Psoas muscle (tissue), 8 donors: ENCODE data around the gene SLC15A5. TPM values are rescaled to one million over a fixed set of nuclear protein-coding genes. Genes with fewer than 3 reads are reported as not detected.

Source experiments
- ATAC-seq, 4 donors: fragments of 200-7000 bp; cut with Tn5 transposase; one replicate each; pipeline ENCODE4 v1.9.1; 2020; ENCODE audit warnings: moderate library complexity in 3 of 4, mild to moderate bottlenecking in 2 of 4
- DNase-seq, 2 donors: peaks; one replicate each; pipeline ENCODE4 v3.0.0-alpha.2; 2020
- H3K27ac ChIP-seq: fragments of 200-600 bp; one replicate; pipeline ENCODE4 v1.8.0; 2022
- H3K27me3 ChIP-seq, 3 donors: fragments of 200-600 bp in 1 of 3; one replicate each; pipeline versions ENCODE4 v1.6.1 to v1.8.0; 2013 to 2022; ENCODE audit warnings: low read length in 2 of 3, mild to moderate bottlenecking in 2 of 3, moderate library complexity in 1 of 3; ENCODE audit not compliant: insufficient read depth in 3 of 3
- H3K36me3 ChIP-seq, 2 donors: fragments of 200-600 bp in 1 of 2; one replicate each; pipeline versions ENCODE4 v1.6.1 to v1.8.0; 2013 to 2022; ENCODE audit warnings: low read depth in 1 of 2, mild to moderate bottlenecking in 1 of 2, moderate library complexity in 1 of 2; ENCODE audit not compliant: insufficient read depth in 1 of 2
- H3K4me1 ChIP-seq: fragments of 200-600 bp; one replicate; pipeline ENCODE4 v1.8.0; 2022
- H3K4me3 ChIP-seq: fragments of 200-600 bp; one replicate; pipeline ENCODE4 v1.8.0; 2022; ENCODE audit warnings: mild to moderate bottlenecking
- H3K9me3 ChIP-seq: fragments of 200-600 bp; one replicate; pipeline ENCODE4 v1.8.0; 2022
- CTCF ChIP-seq: fragments of 200-600 bp; IDR thresholded peaks from one replicate; pipeline ENCODE4 v1.8.0; 2022; ENCODE audit warnings: antibody characterized with exemption
- WGBS, 3 donors: extraction: QIAGEN DNeasy Blood & Tissue Kit; methylation state at CpG; one replicate each; pipeline versions ENCODE4 v1.1.6 to v1.1.7; 2013; 5-methylcytosine and 5-hydroxymethylcytosine counted together
- intact Hi-C, 2 donors: fragments of 100-400 bp; cut with DNase I; formaldehyde crosslinking; loops; one replicate each; pipeline versions ENCODE4 v1.11.0 to v1.14.2; 2022
- polyA plus RNA-seq, 3 donors: library from polyadenylated mRNA; stranded (reverse); fragments of 200-250 nt; gene quantifications; one replicate each; pipeline ENCODE4 v1.2.3, GENCODE V29; 2013
- total RNA-seq, 4 donors: library from RNA; stranded (reverse); fragmentation: NEBNext Ultra II Directional in 2 of 4; extraction: Animal tissue kit (Norgen Biotek cat#: 25700) in 2 of 4; gene quantifications; one replicate each; pipeline versions ENCODE4 v1.2.1 to v1.2.4, GENCODE V29; 2021 to 2023
- donor health status: healthy with polysubstance abuse.
- donor health status: DM: no; HTN: no; CAD: no; lungs with moderate emphysema.
- donor health status: Bipolar disorder and iron deficiency.
- donor health status: healthy.
- donor health status: DM: yes; HTN: yes; CAD: no.
- donor health status: DM: no; HTN: no; CAD: no.
- donor health status: DM: no; HTN: no; CAD: no.
- donor health status: DM: yes; HTN: yes; CAD: no.

SLC15A5 gene
- total and polyA plus RNA-seq, 7 donors = not detected

DNA sequence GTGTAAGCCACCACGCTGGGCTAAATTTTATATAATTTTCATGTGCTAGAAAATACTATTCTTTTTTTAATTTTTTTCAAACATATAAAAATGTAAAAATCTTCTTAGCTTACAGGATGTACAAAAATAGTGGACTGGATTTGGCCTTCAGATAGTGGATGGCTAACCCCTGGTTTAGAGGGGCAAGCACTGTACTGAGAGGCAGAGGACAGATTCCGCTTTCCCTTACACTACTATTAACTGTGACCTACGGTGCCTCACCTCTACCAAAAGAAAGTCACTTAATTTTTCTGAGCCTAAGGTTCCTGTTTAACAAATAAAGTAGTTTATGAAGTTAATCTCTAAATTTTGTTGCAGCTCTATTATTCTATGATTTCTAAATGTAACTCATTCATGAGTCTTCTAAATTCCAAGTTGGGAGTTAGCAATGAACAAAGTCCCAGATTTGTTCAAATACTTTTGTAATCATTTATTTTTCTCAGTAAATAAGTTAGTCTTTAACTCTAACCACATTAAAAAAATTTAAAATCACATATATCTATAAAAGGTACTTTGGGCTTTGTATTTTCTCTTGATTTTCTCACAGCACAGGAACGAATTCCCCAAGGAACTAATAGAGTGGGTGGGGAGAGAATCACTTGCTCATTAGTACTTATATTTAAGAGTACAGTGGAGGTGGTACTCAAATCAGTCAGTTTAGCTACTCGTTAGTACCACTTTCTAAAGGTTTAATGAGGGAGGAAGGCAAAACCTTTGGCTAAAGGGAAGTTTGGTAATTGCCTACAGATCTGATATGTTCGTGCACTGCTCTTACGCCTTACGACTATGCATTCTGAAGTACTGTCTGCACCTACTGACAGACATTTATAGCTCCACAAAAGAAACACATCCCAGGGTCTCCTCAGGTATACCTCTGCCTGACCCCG lies 33.7 kb downstream of the SLC15A5 start:
- ATAC-seq = no peak
- intact Hi-C loops = no loop called here
- H3K27me3 ChIP-seq = no peaks in the 10 kb centered on the region

GRCh38 chr12:16241346-16241745 lies 36.1 kb downstream of the SLC15A5 start:
- no peak for TF ChIP-seq CTCF
- DNase-seq = no peak
- no peaks in the 10 kb centered on the region for H3K27me3 ChIP-seq
- no peaks in the 10 kb centered on the region for H3K4me1 ChIP-seq
- no peak for ATAC-seq
- H3K36me3 ChIP-seq = no peaks in the 10 kb centered on the region
- H3K4me3 ChIP-seq = no peak overlapping the region
- no peak overlapping the region for H3K27ac ChIP-seq
- intact Hi-C loops = no loop called here
- 66 to 76% (median 74%) methylated on average over 4 of the region's 4 CpGs for WGBS, 3 donors
- no peaks in the 10 kb centered on the region for H3K9me3 ChIP-seq

More for the DNA sequence above, 33.7 kb downstream of the SLC15A5 start:
- WGBS, 3 donors = 84 to 88% (median 87%) methylated on average over 9 of the region's 9 CpGs
- Histone ChIP-seq H3K4me1 (no peaks in the 10 kb centered on the region), H3K4me3 (no peak overlapping the region), H3K36me3 (no peaks in the 10 kb centered on the region), H3K27ac (no peak overlapping the region), H3K9me3 (no peaks in the 10 kb centered on the region)
- no peak for TF ChIP-seq CTCF
- no peak for DNase-seq

DNA sequence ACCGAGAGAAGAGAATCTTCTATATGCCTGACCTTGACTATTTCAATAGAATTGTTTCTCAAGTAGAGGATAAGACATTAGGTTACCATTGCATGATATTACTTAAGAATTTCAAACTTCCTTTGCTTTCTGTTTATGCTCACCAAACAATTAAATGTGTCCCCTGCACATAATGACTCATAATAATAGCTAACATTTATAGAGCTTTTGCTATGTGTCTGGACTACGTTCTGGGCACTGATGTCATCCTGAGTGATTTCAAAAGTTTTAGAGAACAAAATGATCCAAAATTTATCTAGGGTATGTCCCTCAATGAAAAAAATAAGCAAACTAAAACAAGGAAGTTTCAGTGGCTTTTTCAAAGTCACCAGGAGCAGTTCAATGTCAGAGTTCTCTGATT lies 38.8 kb downstream of the SLC15A5 start:
- DNase-seq = no peak
- Histone ChIP-seq H3K9me3 (no peaks in the 10 kb centered on the region), H3K4me3 (no peak overlapping the region), H3K36me3 (no peaks in the 10 kb centered on the region), H3K27me3 (no peaks in the 10 kb centered on the region), H3K27ac (no peak overlapping the region), H3K4me1 (no peaks in the 10 kb centered on the region)
- intact Hi-C loops = no loop called here
- no peak for TF ChIP-seq CTCF
- WGBS, 3 donors = 54 to 64% (median 63%) methylated on average over 2 of the region's 2 CpGs
- ATAC-seq = peak in 1 of 4 donors; percentile 54

- 42 to 65% (median 52%) methylated on average over 1 of the region's 1 CpG for WGBS, 3 donors
- no peak for ATAC-seq
- intact Hi-C loops = no loop called here
Observed at GRCh38 chr12:16229676-16230075, 47.8 kb downstream of the SLC15A5 start.

More at GRCh38 chr12:16229676-16230075, 47.8 kb downstream of the SLC15A5 start:
- no peaks in the 10 kb centered on the region for H3K4me1 ChIP-seq
- H3K27ac ChIP-seq = no peak overlapping the region
- no peak for DNase-seq
- no peak for TF ChIP-seq CTCF
- H3K9me3 ChIP-seq = no peaks in the 10 kb centered on the region
- no peak overlapping the region for H3K4me3 ChIP-seq
- H3K36me3 ChIP-seq = no peaks in the 10 kb centered on the region
- no peaks in the 10 kb centered on the region for H3K27me3 ChIP-seq
